Activated CD8-positive, alpha-beta T cell treated with anti-CD3 and anti-CD28 coated beads for 36 hours (primary cell): Measurements from ENCODE around the gene IFITM2. TPM values are rescaled to one million over a fixed set of nuclear protein-coding genes. Genes with fewer than 3 reads are reported as not detected.
A peak's percentile ranks its signal among the peaks of the same experiment; 100 is the strongest.
"Not testable (repeated sequence)": the region's sequence is repeated elsewhere in the genome, so short reads cannot be mapped to it uniquely, and the experiment has no call there.

Experiments used
- ATAC-seq: fragments of 200-7000 bp; cut with Tn5 transposase; one replicate; pipeline ENCODE4 v1.10.0; 2021; ENCODE audit warnings: mild to moderate bottlenecking, moderate library complexity
- CTCF ChIA-PET: fragments of 350-600 bp; sonication (Branson Sonifier 250); formaldehyde crosslinking; loops from one replicate; lab custom pipeline; 2021; ENCODE audit warnings: antibody characterized with exemption; lab: Charles Lee
- POLR2A ChIA-PET: fragments of 350-600 bp; sonication (Branson Sonifier 250); formaldehyde crosslinking; loops from one replicate; lab custom pipeline; 2021; ENCODE audit warnings: antibody characterized with exemption; lab: Charles Lee
- DNase-seq: peaks from one replicate; pipeline ENCODE4 v3.0.0-alpha.2; 2020
- H3K27ac Mint-ChIP-seq: one replicate; pipeline ENCODE4 v1.8.0; 2021; ENCODE audit warnings: mild to moderate bottlenecking, mixed read lengths
- H3K27me3 Mint-ChIP-seq: one replicate; pipeline ENCODE4 v1.8.0; 2021; ENCODE audit warnings: mixed read lengths
- H3K36me3 Mint-ChIP-seq: one replicate; pipeline ENCODE4 v1.8.0; 2021; ENCODE audit warnings: low read depth, mixed read lengths
- H3K4me1 Mint-ChIP-seq: one replicate; pipeline ENCODE4 v1.8.0; 2021; ENCODE audit warnings: low read depth, mixed read lengths
- H3K4me3 Mint-ChIP-seq: one replicate; pipeline ENCODE4 v1.8.0; 2021; ENCODE audit warnings: mild to moderate bottlenecking, moderate library complexity, mixed read lengths
- H3K9me3 Mint-ChIP-seq: one replicate; pipeline ENCODE4 v1.8.0; 2021; ENCODE audit warnings: mixed read lengths
- CTCF ChIP-seq: fragments of 200-600 bp; IDR thresholded peaks from one replicate; pipeline ENCODE4 v1.8.0; 2022; ENCODE audit warnings: antibody characterized with exemption, mild to moderate bottlenecking
- intact Hi-C: fragments of 100-400 bp; cut with micrococcal nuclease; formaldehyde crosslinking; loops from one replicate; pipeline ENCODE4 v1.10.0; 2022
- total RNA-seq, 2 experiments: library from RNA; stranded (reverse); gene quantifications; one replicate each; pipeline ENCODE4 v1.2.3, GENCODE V29; 2021

Gene IFITM2
- total RNA-seq: 100 to 1,000 TPM; 540 to 549 TPM

GRCh38 chr11:307766-308708 is at the start of gene IFITM2:
Gene IFITM2, plus strand, starts transcription at chr11:307816. Its CDS starts 377 bp downstream, at chr11:308193.
- POLR2A ChIA-PET: interaction anchor here (0.6 to 4.4 kb wide), 4 partner anchors 8 to 58 kb away, joined by 3 to 36 read pairs (median 4); partner anchors contain the start of genes IFITM1 and IFITM5
- peak; percentile 84 for DNase-seq
- H3K4me3 Mint-ChIP-seq: peak within 1 kb of the TSS; percentile 92
- peaks cover 46% of the 10 kb centered on the region for H3K4me1 Mint-ChIP-seq
- H3K27me3 Mint-ChIP-seq, intact Hi-C loops, H3K9me3 Mint-ChIP-seq: not testable (repeated sequence)
- peaks cover 20% of the 10 kb centered on the region for H3K36me3 Mint-ChIP-seq
- peak within 1 kb of the TSS; percentile 93 for H3K27ac Mint-ChIP-seq
- CTCF ChIA-PET: interaction anchor here (1.1 to 6.4 kb wide), 6 partner anchors 9 to 57 kb away, joined by 3 to 51 read pairs (median 26); partner anchors contain the start of gene NLRP6
- ATAC-seq: peak; percentile 55

DNA sequence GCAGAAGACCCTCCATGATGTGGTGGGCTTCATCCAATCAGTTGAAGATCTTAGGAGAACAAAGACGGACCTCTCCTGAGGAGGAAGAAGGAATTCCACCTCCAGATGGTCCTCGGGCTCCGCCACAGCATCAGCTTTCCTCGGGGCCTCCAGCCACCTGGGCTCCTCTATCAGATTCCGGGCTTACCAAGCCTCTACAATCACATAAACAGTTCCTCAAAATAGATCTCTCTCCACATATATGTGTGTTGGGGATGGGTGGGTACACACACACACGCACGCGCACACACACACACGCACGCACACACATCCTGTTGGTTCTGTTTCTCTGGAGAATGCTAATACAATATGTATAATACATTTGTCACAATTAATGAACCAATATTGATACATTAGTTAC is 48.2 kb upstream of the IFITM2 start:
- intact Hi-C loops: no loop called here
- Mint-ChIP-seq H3K27me3 (no peaks in the 10 kb centered on the region), H3K36me3 (no peaks in the 10 kb centered on the region), H3K27ac (no peak overlapping the region), H3K9me3 (no peaks in the 10 kb centered on the region), H3K4me3 (no peak overlapping the region), H3K4me1 (no peaks in the 10 kb centered on the region)
- DNase-seq (no peak), ATAC-seq (no peak)
- no peak for TF ChIP-seq CTCF
- ChIA-PET POLR2A (interaction anchor here (1.5 to 2.7 kb wide), 2 partner anchors 9 to 42 kb away, joined by 4 to 9 read pairs; no protein-coding TSS in a partner anchor), CTCF (interaction anchor here (5.6 kb wide), 1 partner anchor 8 kb away, joined by 55 read pairs; no protein-coding TSS in a partner anchor)

DNA sequence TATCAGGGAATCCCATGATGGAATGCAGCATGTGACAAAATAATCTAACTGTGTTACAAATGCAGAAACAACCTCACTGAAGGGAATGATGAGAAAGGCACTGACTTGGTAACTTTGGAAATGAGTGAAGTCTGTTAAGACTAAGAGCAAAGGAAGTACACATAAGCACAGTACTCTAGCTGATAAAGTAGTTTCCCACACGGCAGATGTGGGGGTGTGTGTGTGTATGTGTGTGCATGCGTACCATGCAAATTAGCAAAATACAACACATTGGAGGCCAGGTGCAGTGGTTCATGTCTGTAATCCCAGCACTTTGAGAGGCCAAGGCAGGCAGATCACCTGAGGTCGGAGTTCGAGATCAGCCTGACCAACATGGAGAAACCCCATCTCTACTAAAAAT is 46.0 kb upstream of the IFITM2 start:
- Mint-ChIP-seq H3K9me3 (peaks cover 2% of the 10 kb centered on the region), H3K27me3 (no peaks in the 10 kb centered on the region), H3K4me3 (no peak overlapping the region), H3K4me1 (peaks cover 6% of the 10 kb centered on the region), H3K36me3 (no peaks in the 10 kb centered on the region), H3K27ac (no peak overlapping the region)
- ATAC-seq (no peak), DNase-seq (no peak)
- no peak for TF ChIP-seq CTCF
- ChIA-PET CTCF (interaction anchor here (1.1 to 5.6 kb wide), 2 partner anchors 11 to 22 kb away, joined by 3 to 55 read pairs; no protein-coding TSS in a partner anchor), POLR2A (interaction anchor here (0.8 to 1.6 kb wide), 2 partner anchors 17 to 26 kb away, joined by 3 to 4 read pairs; partner anchors contain the start of genes NLRP6 and SIRT3)
- intact Hi-C loops: loop anchor here (10.0 kb wide), 1 partner anchor 53 kb away; the partner anchor contains the start of gene IFITM1

GRCh38 chr11:266676-267439 is 40.8 kb upstream of the IFITM2 start:
- Mint-ChIP-seq H3K4me1 (peaks cover 37% of the 10 kb centered on the region), H3K4me3 (peak overlapping the region; percentile 71), H3K9me3 (peaks cover 3% of the 10 kb centered on the region), H3K27ac (peak overlapping the region; percentile 93), H3K36me3 (no peaks in the 10 kb centered on the region), H3K27me3 (no peaks in the 10 kb centered on the region)
- no peak for TF ChIP-seq CTCF
- peak; percentile 52 for ATAC-seq
- POLR2A ChIA-PET: interaction anchor here (0.8 to 3.9 kb wide), 16 partner anchors 10 to 310 kb away, joined by 3 to 75 read pairs (median 4); partner anchors contain the start of genes BET1L, IFITM1, NLRP6 and PGGHG
- CTCF ChIA-PET: interaction anchor here (0.9 to 3.5 kb wide), 7 partner anchors 12 to 182 kb away, joined by 3 to 31 read pairs (median 4); partner anchors contain the start of gene PGGHG
- peak; percentile 38 for DNase-seq
- intact Hi-C loops: loop anchor here (10.0 kb wide), 1 partner anchor 48 kb away; the partner anchor contains the start of gene IFITM1
